ENCODE measurements around the gene HNRNPU.

- TF ChIP-seq POLR2A (IDR thresholded peaks at IDR 0.05) (peak; percentile 93), CTCF (IDR thresholded peaks at IDR 0.05) (peak; percentile 55 to 66 (median 64))
Observed at GRCh38 chr1:244864253-244865027, at the start of gene HNRNPU.

Data from breast epithelium (tissue), 3 donors.